Stimulated activated naive B cell treated with anti-CD40 and anti-IgM and Interleukin-4, amounts not matched to agents 10 μg/mL and 1 μg/mL and 100 μg/mL, for 72 hours (primary cell): ENCODE measurements around the gene NTRK1.

Experiments used
- ATAC-seq, 2 donors: fragments of 150-1000 bp; cut with Tn5 transposase; replicated peaks; 2 replicates each; pipeline ENCODE4 v1.10.0; 2021; ENCODE audit warnings: moderate library complexity in 1 of 2
- DNase-seq: peaks from one replicate; pipeline ENCODE4 v3.0.0; 2021
- H3K27ac Mint-ChIP-seq: one replicate; pipeline ENCODE4 v1.8.0; 2022; ENCODE audit warnings: mild to moderate bottlenecking, mixed read lengths
- H3K27me3 Mint-ChIP-seq, 2 donors: one replicate each; pipeline ENCODE4 v1.8.0; 2022; ENCODE audit warnings: mixed read lengths in 2 of 2
- H3K36me3 Mint-ChIP-seq, 2 donors: one replicate each; pipeline ENCODE4 v1.8.0; 2022; ENCODE audit warnings: mixed read lengths in 2 of 2, mild to moderate bottlenecking in 1 of 2
- H3K4me1 Mint-ChIP-seq, 2 donors: one replicate each; pipeline ENCODE4 v1.8.0; 2022; ENCODE audit warnings: mixed read lengths in 2 of 2, mild to moderate bottlenecking in 1 of 2
- H3K4me3 Mint-ChIP-seq, 2 donors: one replicate each; pipeline ENCODE4 v1.8.0; 2022; ENCODE audit warnings: mild to moderate bottlenecking in 2 of 2, mixed read lengths in 2 of 2, moderate library complexity in 1 of 2
- H3K9me3 Mint-ChIP-seq, 2 donors: one replicate each; pipeline ENCODE4 v1.8.0; 2022; ENCODE audit warnings: mixed read lengths in 2 of 2, mild to moderate bottlenecking in 1 of 2

NTRK1 gene

GRCh38 chr1:156886583-156887281 is 26.1 kb downstream of the NTRK1 start:
- H3K4me1 Mint-ChIP-seq: peaks cover under 1 to 5% of the 10 kb centered on the region in 2 donors
- peaks cover 75 to 91% of the 10 kb centered on the region in 2 donors for H3K27me3 Mint-ChIP-seq
- H3K27ac Mint-ChIP-seq: no peak overlapping the region
- ATAC-seq (no peak), DNase-seq (no peak)
- no peaks in the 10 kb centered on the region for H3K36me3 Mint-ChIP-seq
- H3K4me3 Mint-ChIP-seq: no peak overlapping the region
- no peaks in the 10 kb centered on the region for H3K9me3 Mint-ChIP-seq

- H3K27me3 Mint-ChIP-seq: peaks cover 73 to 91% of the 10 kb centered on the region in 2 donors
- no peak overlapping the region for H3K27ac Mint-ChIP-seq
- no peak overlapping the region for H3K4me3 Mint-ChIP-seq
- no peak for DNase-seq
- ATAC-seq: no peak
- H3K9me3 Mint-ChIP-seq: no peaks in the 10 kb centered on the region
- H3K36me3 Mint-ChIP-seq: no peaks in the 10 kb centered on the region
- peaks cover 3 to 11% of the 10 kb centered on the region in 2 donors for H3K4me1 Mint-ChIP-seq
Measured at GRCh38 chr1:156887317-156887716, 26.7 kb downstream of the NTRK1 start.

DNA sequence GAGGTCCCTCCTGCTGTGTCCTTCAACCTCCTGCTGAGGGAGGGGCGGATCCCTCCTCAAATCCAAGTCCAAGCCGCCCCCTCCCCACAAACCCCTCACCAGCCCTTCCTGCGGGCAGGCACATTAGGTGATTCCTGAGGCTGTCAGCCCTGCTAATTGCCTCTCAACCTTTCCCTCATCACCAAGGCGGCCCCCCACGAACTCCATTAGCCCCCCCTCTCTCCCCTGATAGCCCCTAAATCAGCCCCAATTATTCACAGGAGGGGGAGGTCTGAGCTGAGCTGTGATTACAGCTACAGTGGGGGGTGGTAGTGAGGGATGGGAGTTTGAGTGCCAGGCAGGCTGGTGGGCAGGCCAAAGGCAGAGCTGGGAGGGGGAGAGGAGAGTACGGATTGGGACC is 27.1 kb downstream of the NTRK1 start:
- peaks cover 3 to 14% of the 10 kb centered on the region in 2 donors for H3K4me1 Mint-ChIP-seq
- H3K9me3 Mint-ChIP-seq: no peaks in the 10 kb centered on the region
- DNase-seq (no peak), ATAC-seq (no peak)
- no peak overlapping the region for H3K27ac Mint-ChIP-seq
- no peaks in the 10 kb centered on the region for H3K36me3 Mint-ChIP-seq
- peaks cover 72 to 92% of the 10 kb centered on the region in 2 donors for H3K27me3 Mint-ChIP-seq
- H3K4me3 Mint-ChIP-seq: no peak overlapping the region

DNA sequence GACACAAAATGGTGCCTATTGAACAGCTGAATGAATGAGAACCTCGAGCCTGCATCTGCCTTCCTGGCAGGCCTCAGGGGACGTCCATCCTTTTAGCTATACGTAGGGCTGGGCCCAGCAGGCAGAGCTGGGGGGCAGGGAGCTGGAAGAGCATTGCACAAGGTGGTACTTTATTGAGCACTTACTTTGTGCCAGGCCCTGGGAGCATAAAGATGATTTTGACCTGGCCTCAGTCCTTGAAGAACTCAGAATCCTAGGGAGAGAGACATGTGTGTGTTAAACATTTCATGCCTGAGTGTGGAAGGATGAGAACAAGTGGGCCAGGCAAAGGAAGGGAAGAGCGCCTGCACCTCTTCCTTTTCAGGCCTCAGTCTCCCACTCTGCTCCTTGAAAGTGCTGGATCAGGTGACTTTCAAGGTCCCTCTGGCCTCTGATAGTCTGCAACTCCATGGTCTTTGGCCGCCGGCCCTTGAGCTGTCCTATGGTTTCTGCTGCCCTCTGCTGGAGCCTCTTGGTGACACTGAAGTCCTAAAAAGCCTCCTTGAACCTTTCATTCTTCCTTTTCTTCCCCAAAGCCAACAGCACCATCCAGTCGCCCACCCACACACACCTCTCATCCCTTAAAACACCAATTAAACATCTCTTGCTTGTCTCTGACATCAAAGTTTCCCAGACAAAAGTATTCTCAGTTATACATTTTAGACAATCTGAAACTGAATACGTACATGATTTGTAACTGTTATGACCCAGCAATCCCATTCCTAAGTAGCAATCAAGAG is 29.3 kb downstream of the NTRK1 start:
- H3K36me3 Mint-ChIP-seq: no peaks in the 10 kb centered on the region
- no peak overlapping the region for H3K4me3 Mint-ChIP-seq
- no peak overlapping the region for H3K27ac Mint-ChIP-seq
- peaks cover 3 to 18% of the 10 kb centered on the region in 2 donors for H3K4me1 Mint-ChIP-seq
- ATAC-seq: peak; percentile 43 to 56
- peaks cover 64 to 87% of the 10 kb centered on the region in 2 donors for H3K27me3 Mint-ChIP-seq
- no peaks in the 10 kb centered on the region for H3K9me3 Mint-ChIP-seq
- DNase-seq: peak; percentile 32

DNA sequence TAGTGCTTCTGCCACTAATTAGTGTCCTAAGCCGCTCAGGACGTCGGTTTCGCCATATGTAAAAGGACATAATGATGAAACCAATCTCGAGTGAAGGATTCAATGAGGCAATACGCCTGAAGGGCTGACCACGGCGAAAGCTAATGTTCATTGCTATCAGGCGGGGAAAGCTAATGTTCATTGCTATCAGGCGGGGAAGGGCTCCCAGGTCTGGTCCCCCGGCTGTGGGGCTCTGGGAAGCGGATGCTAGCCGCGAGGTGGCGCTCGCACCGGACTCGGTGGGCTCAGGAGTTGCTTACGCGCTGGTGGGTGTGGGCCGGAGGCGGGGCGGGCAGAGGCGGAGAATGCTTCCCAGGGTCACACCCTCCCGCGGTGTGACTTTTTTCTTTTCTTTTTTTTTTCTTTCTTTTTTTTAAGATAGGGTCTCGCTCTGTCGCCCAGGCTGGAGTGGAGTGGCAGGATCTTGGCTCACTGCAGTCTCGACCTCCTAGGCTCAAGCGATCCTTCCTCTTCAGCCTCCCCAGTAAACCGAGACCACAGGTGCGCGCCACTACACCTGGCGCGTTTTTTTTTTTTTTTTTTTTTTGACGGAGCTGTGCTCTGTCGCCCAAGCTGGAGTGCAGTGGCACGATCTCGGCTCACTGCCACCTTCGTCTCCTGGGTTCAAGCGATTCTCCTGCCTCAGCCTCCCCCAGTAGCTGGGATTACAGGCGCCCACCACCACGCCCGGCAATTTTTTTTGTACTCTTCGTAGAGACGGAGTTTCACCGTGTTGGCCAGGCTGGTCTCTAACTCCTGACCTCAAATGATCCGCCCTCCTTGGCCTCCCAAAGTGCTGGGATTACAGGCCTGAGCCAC is 31.8 kb downstream of the NTRK1 start:
- peak overlapping the region; percentile 56 to 62 for H3K4me3 Mint-ChIP-seq
- no peaks in the 10 kb centered on the region for H3K9me3 Mint-ChIP-seq
- peaks cover 3 to 18% of the 10 kb centered on the region in 2 donors for H3K4me1 Mint-ChIP-seq
- peak overlapping the region; percentile 3 for H3K27ac Mint-ChIP-seq
- H3K36me3 Mint-ChIP-seq: no peaks in the 10 kb centered on the region
- peaks cover 64 to 93% of the 10 kb centered on the region in 2 donors for H3K27me3 Mint-ChIP-seq
- ATAC-seq: peak; percentile 91 to 95
- DNase-seq: peak; percentile 66

GRCh38 chr1:156893048-156893953 is 32.6 kb downstream of the NTRK1 start, which contains the start of gene PEAR1:
PEAR1 (plus strand) TSS chr1:156893718; CDS start chr1:156903927, 10,209 bp downstream.
- H3K27ac Mint-ChIP-seq: peak within 1 kb of the TSS; percentile 3
- H3K36me3 Mint-ChIP-seq: no peaks in the 10 kb centered on the region
- no peaks in the 10 kb centered on the region for H3K9me3 Mint-ChIP-seq
- DNase-seq (no peak), ATAC-seq (no peak)
- H3K27me3 Mint-ChIP-seq: peaks cover 61 to 90% of the 10 kb centered on the region in 2 donors
- peaks cover 3 to 18% of the 10 kb centered on the region in 2 donors for H3K4me1 Mint-ChIP-seq
- peak within 1 kb of the TSS; percentile 56 to 62 for H3K4me3 Mint-ChIP-seq

DNA sequence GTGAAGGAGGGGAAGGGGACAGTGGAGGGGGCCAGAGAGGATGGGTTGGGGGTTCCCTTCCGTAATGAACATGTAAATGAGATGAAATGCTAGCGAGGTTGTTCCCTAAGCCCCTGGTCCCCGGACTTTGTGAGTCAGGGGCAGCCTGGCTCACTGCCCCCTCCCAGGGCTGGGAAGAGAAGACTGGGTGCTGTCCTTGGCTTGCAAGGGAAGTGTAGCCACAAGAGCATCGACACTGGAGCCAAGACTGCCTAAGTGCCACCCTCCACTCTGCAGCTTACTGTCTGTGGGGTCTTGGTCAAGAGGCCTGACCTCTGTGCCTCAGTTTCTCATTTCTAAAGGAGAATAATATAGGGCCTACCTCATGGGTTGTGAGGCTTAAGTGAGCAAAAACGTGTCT is 33.3 kb downstream of the NTRK1 start:
- Mint-ChIP-seq H3K36me3 (no peaks in the 10 kb centered on the region), H3K27me3 (peaks cover 62 to 90% of the 10 kb centered on the region in 2 donors), H3K27ac (no peak overlapping the region), H3K4me1 (peaks cover 3 to 18% of the 10 kb centered on the region in 2 donors), H3K9me3 (no peaks in the 10 kb centered on the region), H3K4me3 (no peak overlapping the region)
- no peak for DNase-seq
- no peak for ATAC-seq

DNA sequence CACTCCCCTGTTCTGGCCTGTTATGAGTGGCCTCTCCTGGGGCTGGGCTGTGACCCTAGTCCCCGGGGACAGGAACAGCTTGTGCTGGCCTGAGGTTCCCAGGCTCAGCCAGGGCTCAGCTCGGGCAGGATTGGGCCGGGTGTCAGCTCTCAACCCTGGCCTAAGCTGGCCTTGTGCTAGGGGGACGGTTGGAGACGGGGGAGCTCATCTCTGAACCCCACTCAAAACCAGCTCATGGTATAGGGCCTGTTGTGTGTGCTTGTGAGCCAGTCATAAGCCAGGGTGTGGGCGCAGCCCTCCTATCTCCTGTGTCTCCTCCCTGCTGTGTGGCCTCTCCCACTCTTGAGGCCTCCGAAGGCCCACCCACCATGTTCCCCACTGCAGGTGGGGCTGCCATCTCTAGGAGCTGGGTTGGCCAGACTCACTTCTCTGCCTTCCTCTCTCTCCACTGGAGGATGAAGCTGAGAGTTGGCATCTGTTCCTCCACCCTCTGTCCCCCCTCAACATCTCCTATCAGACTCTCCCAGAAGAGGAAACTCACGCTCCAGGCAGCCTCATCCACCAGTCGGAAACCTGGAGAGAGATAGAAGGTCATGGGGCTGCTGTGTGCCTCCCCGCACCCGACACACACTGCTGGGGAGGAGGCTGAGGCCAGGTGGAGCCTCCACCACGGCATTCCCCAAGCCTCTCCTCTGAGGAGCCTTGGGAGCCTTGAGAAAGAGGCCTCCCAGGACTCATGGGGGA is 34.2 kb downstream of the NTRK1 start:
- H3K27me3 Mint-ChIP-seq: peaks cover 58 to 88% of the 10 kb centered on the region in 2 donors

DNA sequence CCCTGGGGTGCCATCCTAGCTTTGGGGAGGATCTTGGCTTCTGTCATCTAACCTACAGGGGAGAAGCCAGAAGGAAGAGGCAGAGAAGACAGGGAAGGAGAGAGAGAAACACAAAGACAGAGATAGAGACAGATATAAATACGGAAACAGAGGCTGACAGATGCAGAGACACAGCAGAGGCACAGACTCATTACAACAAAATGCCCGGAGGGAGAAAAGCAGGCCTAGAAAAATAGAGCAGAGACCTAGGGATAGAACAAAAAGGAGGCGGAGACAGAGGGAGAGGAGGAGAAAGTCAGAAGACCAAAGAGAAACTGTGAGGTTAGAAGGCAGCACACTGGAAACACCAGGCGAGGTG is 34.8 kb downstream of the NTRK1 start:
- DNase-seq: no peak
- Mint-ChIP-seq H3K27me3 (peaks cover 52 to 87% of the 10 kb centered on the region in 2 donors), H3K36me3 (no peaks in the 10 kb centered on the region), H3K4me3 (no peak overlapping the region), H3K27ac (no peak overlapping the region), H3K4me1 (peaks cover 3 to 14% of the 10 kb centered on the region in 2 donors), H3K9me3 (no peaks in the 10 kb centered on the region)
- no peak for ATAC-seq

More for the DNA sequence above, 34.2 kb downstream of the NTRK1 start:
- Mint-ChIP-seq H3K27ac (no peak overlapping the region), H3K4me1 (peaks cover 3 to 18% of the 10 kb centered on the region in 2 donors), H3K36me3 (no peaks in the 10 kb centered on the region), H3K9me3 (no peaks in the 10 kb centered on the region), H3K4me3 (no peak overlapping the region)
- no peak for DNase-seq
- no peak for ATAC-seq

DNA sequence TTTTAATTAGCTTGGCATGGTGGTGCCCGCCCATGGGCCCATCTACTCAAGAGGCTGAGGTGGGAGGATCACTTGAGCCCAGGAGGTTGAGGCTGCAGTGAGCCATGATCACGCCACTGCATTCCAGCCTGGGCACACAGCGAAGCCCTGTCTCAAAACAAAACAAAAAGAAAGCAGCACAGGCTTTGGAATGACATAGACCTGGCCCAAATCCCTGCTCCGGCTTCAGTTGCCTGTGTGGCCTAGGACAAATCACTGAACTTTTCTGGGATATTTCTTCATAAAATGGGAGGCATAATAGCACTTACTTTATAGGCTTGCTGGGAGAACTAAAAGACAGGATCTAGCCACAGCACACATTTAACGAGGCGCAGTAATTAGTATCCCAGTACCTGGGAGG is 35.3 kb downstream of the NTRK1 start:
- peaks cover 3 to 13% of the 10 kb centered on the region in 2 donors for H3K4me1 Mint-ChIP-seq

GRCh38 chr1:156896490-156897033 is 35.9 kb downstream of the NTRK1 start:
- DNase-seq: no peak
- H3K27ac Mint-ChIP-seq: no peak overlapping the region

More for the DNA sequence above, 35.3 kb downstream of the NTRK1 start:
- DNase-seq: no peak
- no peaks in the 10 kb centered on the region for H3K36me3 Mint-ChIP-seq
- no peak overlapping the region for H3K4me3 Mint-ChIP-seq
- H3K9me3 Mint-ChIP-seq: no peaks in the 10 kb centered on the region
- H3K27me3 Mint-ChIP-seq: peaks cover 50 to 84% of the 10 kb centered on the region in 2 donors
- no peak overlapping the region for H3K27ac Mint-ChIP-seq
- no peak for ATAC-seq

GRCh38 chr1:156897078-156897825 is 36.6 kb downstream of the NTRK1 start:
- Mint-ChIP-seq H3K36me3 (no peaks in the 10 kb centered on the region), H3K27me3 (peaks cover 54 to 84% of the 10 kb centered on the region in 2 donors), H3K9me3 (no peaks in the 10 kb centered on the region), H3K4me3 (no peak overlapping the region), H3K27ac (no peak overlapping the region), H3K4me1 (peaks cover 0 to 8% of the 10 kb centered on the region in 2 donors)
- DNase-seq (no peak), ATAC-seq (no peak)

More at GRCh38 chr1:156896490-156897033, 35.9 kb downstream of the NTRK1 start:
- H3K36me3 Mint-ChIP-seq: no peaks in the 10 kb centered on the region
- no peaks in the 10 kb centered on the region for H3K9me3 Mint-ChIP-seq
- H3K27me3 Mint-ChIP-seq: peaks cover 51 to 84% of the 10 kb centered on the region in 2 donors
- ATAC-seq: no peak
- H3K4me1 Mint-ChIP-seq: peaks cover 3 to 13% of the 10 kb centered on the region in 2 donors
- H3K4me3 Mint-ChIP-seq: no peak overlapping the region
